GM19238 (cell line): Measurements from ENCODE around the gene CYP1A1.

Source experiments
- DNase-seq: peaks from one replicate; pipeline ENCODE4 v3.0.0; 2011; ENCODE audit warnings: low spot score; ENCODE audit not compliant: insufficient read length

Gene CYP1A1

GRCh38 chr15:74695597-74696397 is 29.5 kb downstream of the CYP1A1 start, which contains the start of gene EDC3:
Gene EDC3 (minus strand): TSS chr15:74696024. CDS start chr15:74675124, 20,900 bp downstream.
- peak; percentile 89 for DNase-seq

DNA sequence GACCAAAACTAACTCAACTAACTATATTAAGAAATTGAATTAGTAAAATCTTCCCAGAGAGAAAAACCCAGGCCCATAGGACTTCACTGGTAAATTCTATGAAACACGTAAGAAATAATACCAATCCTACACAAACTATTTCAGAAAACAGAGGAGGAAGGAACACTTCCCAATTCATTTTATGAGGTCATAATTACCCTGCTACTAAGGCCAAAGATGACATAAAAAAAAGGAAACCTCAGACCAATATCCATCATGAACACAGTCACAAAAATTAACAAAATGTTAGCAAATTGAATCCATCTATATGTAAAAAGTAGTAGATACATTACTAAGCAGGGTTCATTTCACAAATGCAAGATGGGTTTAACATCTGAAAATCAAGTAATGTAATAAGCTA is 33.0 kb downstream of the CYP1A1 start:
- no peak for DNase-seq

DNA sequence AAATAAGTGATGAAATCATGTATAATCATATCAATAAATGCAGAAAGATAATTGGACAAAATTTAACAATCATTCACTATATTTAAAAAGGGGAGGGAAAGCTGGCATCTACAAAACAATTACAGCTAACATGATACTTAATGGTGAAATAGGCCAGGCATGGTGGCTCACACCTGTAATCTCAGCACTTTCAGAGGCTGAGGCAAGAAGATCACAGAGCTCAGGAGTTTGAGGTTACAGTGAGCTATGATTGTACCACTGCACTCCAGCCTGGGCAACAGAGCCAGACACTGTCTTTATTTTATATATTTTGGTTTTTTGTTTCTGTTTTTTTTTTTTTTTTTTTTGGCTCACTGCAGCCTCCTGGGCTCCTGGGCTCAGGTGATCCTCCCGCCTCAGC is 41.6 kb downstream of the CYP1A1 start:
- no peak for DNase-seq

GRCh38 chr15:74682954-74683353 is 42.4 kb downstream of the CYP1A1 start:
- DNase-seq, result no peak

- DNase-seq, result no peak
Measured at GRCh38 chr15:74680456-74680855, 44.9 kb downstream of the CYP1A1 start.

GRCh38 chr15:74676801-74677200 is 48.5 kb downstream of the CYP1A1 start:
- DNase-seq, result no peak

- DNase-seq, result no peak
Measured at GRCh38 chr15:74674161-74674560, 51.2 kb downstream of the CYP1A1 start.

GRCh38 chr15:74669627-74670026 is 55.7 kb downstream of the CYP1A1 start:
- DNase-seq, result no peak
